Uterus (tissue), 4 donors: ENCODE results near the gene PRSS16. TPM values are rescaled to one million over a fixed set of nuclear protein-coding genes. Genes with fewer than 3 reads are reported as not detected.

ENCODE experiments used
- DNase-seq, 2 donors: peaks; one replicate each; pipeline ENCODE4 v3.0.0-alpha.2; 2019 to 2020
- H3K27ac ChIP-seq, 2 donors: fragments of 200-600 bp; sonication (generic); 1 replicate in 1 of 2; 2 replicates in 1 of 2; pipeline ENCODE4 v1.5.1; 2016 to 2018
- H3K27me3 ChIP-seq, 2 donors: fragments of 200-600 bp; sonication (generic); one replicate each; pipeline ENCODE4 v1.5.1; 2018 to 2019; ENCODE audit warnings: control low read depth in 1 of 2
- H3K36me3 ChIP-seq, 2 donors: fragments of 200-600 bp; sonication (generic); one replicate each; pipeline ENCODE4 v1.5.1; 2019; ENCODE audit warnings: control low read depth in 1 of 2
- H3K4me1 ChIP-seq, 2 donors: fragments of 200-600 bp; sonication (generic); one replicate each; pipeline ENCODE4 v1.5.1; 2018 to 2019; ENCODE audit warnings: control low read depth in 1 of 2
- H3K4me3 ChIP-seq, 2 donors: fragments of 200-600 bp; sonication (generic); 1 replicate in 1 of 2; 2 replicates in 1 of 2; pipeline ENCODE4 v1.5.1; 2018 to 2019; ENCODE audit warnings: mild to moderate bottlenecking in 1 of 2
- H3K9me3 ChIP-seq, 2 donors: fragments of 200-600 bp; sonication (generic); one replicate each; pipeline ENCODE4 v1.5.1; 2019; ENCODE audit warnings: control low read depth in 1 of 2
- CTCF ChIP-seq, 4 experiments: fragments of 200-600 bp in 2 of 4; fragments of 450-650 bp in 2 of 4; sonication (generic) in 2 of 4; IDR thresholded peaks; one replicate each; pipeline ENCODE4 v1.5.1; 2016 to 2019; ENCODE audit warnings: antibody characterized with exemption in 4 of 4, mild to moderate bottlenecking in 2 of 4, moderate library complexity in 1 of 4
- POLR2A ChIP-seq, 2 donors: fragments of 450-650 bp; IDR thresholded peaks; one replicate each; pipeline ENCODE4 v1.6.1; 2016; ENCODE audit warnings: antibody characterized with exemption in 2 of 2, mild to moderate bottlenecking in 1 of 2, moderate library complexity in 1 of 2
- intact Hi-C: fragments of 100-400 bp; cut with DNase I; formaldehyde crosslinking; loops from one replicate; pipeline ENCODE4 v1.15.1; 2023; ENCODE audit warnings: low total_unique reads
- total RNA-seq, 4 donors: library from RNA; depleted of rRNA in 3 of 4; stranded (reverse); fragments of >200 nt in 3 of 4; gene quantifications; one replicate each; pipeline versions ENCODE4 v1.1.0 to v1.2.4, GENCODE V29; 2014 to 2023
- donor health status: DM: yes; HTN: yes; CAD: no.

PRSS16 gene
- total RNA-seq = under 1 TPM in 1 of 4 donors, not detected in 3; 0.88 TPM

- peaks cover 14 to 27% of the 10 kb centered on the region in 2 donors for H3K27me3 ChIP-seq
- no peaks in the 10 kb centered on the region for H3K9me3 ChIP-seq
- H3K27ac ChIP-seq = no peak within 1 kb of the TSS
- no peaks in the 10 kb centered on the region for H3K36me3 ChIP-seq
- intact Hi-C loops = no loop called here
- DNase-seq = no peak
- H3K4me1 ChIP-seq = no peaks in the 10 kb centered on the region
- TF ChIP-seq POLR2A (IDR thresholded peaks at IDR 0.05) (no peak), CTCF (IDR thresholded peaks at IDR 0.05) (no peak)
- H3K4me3 ChIP-seq = no peak within 1 kb of the TSS
Measured at GRCh38 chr6:27247133-27247836, at the start of gene PRSS16. Gene PRSS16 (plus strand): TSS chr6:27247701. CDS start chr6:27247738, 37 bp downstream.

- no peak for TF ChIP-seq CTCF (IDR thresholded peaks at IDR 0.05)
- no peak for TF ChIP-seq POLR2A (IDR thresholded peaks at IDR 0.05)
- Histone ChIP-seq H3K36me3 (no peaks in the 10 kb centered on the region), H3K27me3 (peaks cover 0 to 15% of the 10 kb centered on the region in 2 donors), H3K9me3 (no peaks in the 10 kb centered on the region), H3K27ac (no peak overlapping the region), H3K4me3 (no peak overlapping the region), H3K4me1 (no peaks in the 10 kb centered on the region)
- intact Hi-C loops = no loop called here
- no peak for DNase-seq
Measured at GRCh38 chr6:27205375-27206278, 41.9 kb upstream of the PRSS16 start.

- TF ChIP-seq CTCF (IDR thresholded peaks at IDR 0.05) (no peak), POLR2A (IDR thresholded peaks at IDR 0.05) (no peak)
- Histone ChIP-seq H3K9me3 (no peaks in the 10 kb centered on the region), H3K27me3 (peaks cover 0 to 15% of the 10 kb centered on the region in 2 donors), H3K4me1 (no peaks in the 10 kb centered on the region), H3K4me3 (no peak overlapping the region), H3K27ac (no peak overlapping the region), H3K36me3 (no peaks in the 10 kb centered on the region)
- intact Hi-C loops = no loop called here
- no peak for DNase-seq
Measured at GRCh38 chr6:27206806-27207205, 40.7 kb upstream of the PRSS16 start.

- no peaks in the 10 kb centered on the region for H3K36me3 ChIP-seq
- H3K4me1 ChIP-seq = no peaks in the 10 kb centered on the region
- no peak for DNase-seq
- no peak overlapping the region for H3K4me3 ChIP-seq
- H3K9me3 ChIP-seq = no peaks in the 10 kb centered on the region
- peaks cover 0 to 23% of the 10 kb centered on the region in 2 donors for H3K27me3 ChIP-seq
- H3K27ac ChIP-seq = no peak overlapping the region
- intact Hi-C loops = no loop called here
- TF ChIP-seq POLR2A (IDR thresholded peaks at IDR 0.05) (no peak), CTCF (IDR thresholded peaks at IDR 0.05) (no peak)
Measured at GRCh38 chr6:27208042-27208441, 39.5 kb upstream of the PRSS16 start.

- H3K4me1 ChIP-seq = no peaks in the 10 kb centered on the region
- no peaks in the 10 kb centered on the region for H3K36me3 ChIP-seq
- H3K4me3 ChIP-seq = no peak overlapping the region
- H3K27me3 ChIP-seq = peaks cover 0 to 31% of the 10 kb centered on the region in 2 donors
- intact Hi-C loops = no loop called here
- H3K27ac ChIP-seq = no peak overlapping the region
- DNase-seq = no peak
- TF ChIP-seq POLR2A (IDR thresholded peaks at IDR 0.05) (no peak), CTCF (IDR thresholded peaks at IDR 0.05) (no peak)
- no peaks in the 10 kb centered on the region for H3K9me3 ChIP-seq
Measured at GRCh38 chr6:27209196-27209595, 38.3 kb upstream of the PRSS16 start.
